Renal cortex interstitium (tissue), 11 donors: ENCODE results near the gene TAB2. TPM values are rescaled to one million over a fixed set of nuclear protein-coding genes. Genes with fewer than 3 reads are reported as not detected.
A peak's percentile ranks its signal among the peaks of the same experiment; 100 is the strongest.
"Not testable (repeated sequence)": the region's sequence is repeated elsewhere in the genome, so short reads cannot be mapped to it uniquely, and the experiment has no call there.

Source experiments
- DNase-seq, 11 donors: peaks; one replicate each; pipeline ENCODE4 v3.0.0-alpha.2; 2013; ENCODE audit warnings: low read depth in 9 of 11, low spot score in 4 of 11; ENCODE audit errors: extremely low read depth in 1 of 11
- polyA plus RNA-seq, 3 donors: library from polyadenylated mRNA; unstranded; fragments of 120-200 nt; gene quantifications; one replicate each; pipeline ENCODE4 v1.2.1, GENCODE V29; 2013; ENCODE audit not compliant: insufficient read length in 3 of 3

The TAB2 gene
- polyA plus RNA-seq, 3 donors: 82.6 to 111 (median 91.1) TPM

DNA sequence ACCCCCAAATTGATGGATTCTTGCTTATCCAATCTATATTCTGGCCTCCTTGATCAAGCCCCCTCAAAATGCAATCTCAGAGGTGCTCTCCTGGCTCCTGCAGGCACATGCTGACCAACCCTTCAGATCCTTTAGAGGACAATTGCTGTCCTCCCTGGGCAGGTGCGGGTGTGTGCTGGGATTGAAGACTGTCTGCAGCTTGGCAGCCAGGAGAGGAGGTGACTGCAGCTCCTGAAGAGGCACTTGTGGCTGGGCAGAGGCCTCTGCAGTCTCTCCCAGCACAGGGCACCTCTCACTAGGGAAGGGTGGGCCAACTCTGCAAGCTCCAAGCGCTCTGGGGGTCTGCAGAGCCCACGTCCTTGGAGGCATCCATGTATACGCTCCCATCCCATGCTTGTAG is 111.1 kb downstream of the TAB2 start:
- no peak for DNase-seq

DNA sequence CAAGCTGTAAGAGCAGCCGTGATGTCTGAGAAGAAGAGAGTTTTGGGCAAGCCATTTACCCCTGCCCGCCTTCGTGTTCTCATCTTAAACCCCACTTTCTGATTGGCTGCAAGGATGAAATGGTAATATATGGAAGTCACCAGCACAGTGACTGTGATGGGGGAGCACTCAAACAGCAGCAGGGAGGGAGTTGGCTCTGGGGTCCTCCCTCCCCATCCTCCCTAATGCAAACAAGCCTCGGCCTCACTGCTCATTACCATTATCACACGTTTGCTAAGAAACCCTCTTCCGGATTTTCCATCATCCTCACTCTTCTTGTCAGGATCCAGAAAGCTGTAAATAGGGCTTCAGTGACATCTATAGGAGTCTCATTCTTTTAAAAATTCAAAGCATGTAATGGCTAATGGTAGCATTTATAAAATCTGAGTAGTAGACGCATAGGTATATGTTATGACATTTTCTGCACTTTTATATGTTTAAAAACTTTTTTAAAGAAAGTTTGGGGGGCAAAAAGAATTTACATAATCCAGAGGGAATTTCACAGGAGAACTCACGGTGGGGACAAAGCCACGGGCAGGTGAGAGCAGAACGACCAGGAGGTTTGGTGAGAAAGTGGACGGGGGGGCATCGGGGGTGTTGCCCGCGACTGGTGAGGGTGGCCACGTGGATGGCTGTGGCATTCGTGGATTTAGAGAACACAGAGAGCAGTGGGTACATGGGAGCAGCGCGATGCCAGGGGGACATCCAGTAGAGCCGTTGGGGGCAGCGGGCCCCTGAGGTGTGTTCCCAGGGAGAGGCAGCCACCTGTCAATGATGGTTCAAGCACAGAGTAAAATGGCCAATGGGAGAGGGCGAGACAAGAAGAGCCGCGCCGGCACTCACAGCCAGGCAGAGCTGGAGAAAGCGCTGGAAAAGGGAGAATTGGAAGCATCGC is 112.2 kb downstream of the TAB2 start:
- no peak for DNase-seq

DNA sequence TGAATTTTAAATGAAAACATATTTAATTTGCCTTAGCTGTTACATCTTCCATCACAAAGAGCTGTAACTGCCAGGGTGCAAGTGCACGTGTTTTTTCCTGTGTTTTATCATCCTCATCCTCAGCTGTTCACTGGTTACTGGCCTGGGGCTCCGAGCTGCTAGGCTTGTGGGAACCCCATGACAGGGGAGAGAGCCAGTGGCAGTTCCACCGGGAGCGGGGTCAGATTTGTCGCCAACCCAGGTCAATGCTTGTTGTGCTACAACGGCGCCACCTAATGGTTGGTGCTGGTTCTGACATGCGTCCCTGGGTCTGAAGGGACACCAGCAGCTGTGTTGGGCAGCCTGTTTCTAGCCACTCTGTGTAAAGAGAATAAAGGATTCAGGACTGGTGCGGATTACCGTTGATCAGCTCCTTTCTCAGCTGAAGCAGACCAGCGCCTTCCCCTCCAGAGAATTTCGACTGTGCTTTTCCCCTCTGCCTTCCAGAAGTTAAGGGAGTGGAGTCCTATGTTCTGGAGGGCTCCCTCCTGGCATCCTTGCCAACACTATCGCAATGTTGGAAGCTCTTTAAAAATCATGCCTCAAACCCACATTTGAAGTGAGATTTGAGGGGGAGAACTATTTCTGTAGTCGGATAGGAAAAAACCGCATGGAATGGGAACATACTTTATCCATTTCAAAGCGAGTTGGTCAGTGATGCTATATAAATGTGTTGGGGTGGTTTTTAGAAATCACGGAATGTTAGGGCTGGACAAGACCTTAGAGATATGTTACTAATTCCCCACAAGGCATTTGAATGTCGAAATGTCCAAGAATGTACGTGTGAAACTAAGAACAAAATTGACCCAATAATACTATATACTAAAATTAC is 114.6 kb downstream of the TAB2 start:
- peak; percentile 66 to 80 (median 74) for DNase-seq

DNA sequence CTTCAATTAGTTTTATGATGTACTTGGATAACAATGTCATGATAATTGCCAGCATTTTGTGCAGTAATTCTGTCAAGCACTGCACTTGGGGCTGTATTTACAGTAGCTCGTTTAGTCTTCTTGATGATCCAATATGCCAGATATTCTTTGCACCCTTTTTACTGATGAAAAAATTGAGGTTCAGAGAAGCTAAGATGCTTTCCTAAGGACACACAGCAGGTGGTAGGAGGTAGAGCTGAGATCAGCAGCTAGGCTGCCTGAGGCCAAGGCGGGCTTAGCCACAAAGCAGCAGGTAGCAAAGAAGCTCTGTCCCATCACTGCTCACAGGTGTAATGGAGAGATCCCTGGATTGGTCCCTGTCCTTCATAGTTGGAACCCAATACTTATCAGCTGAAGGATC is 115.9 kb downstream of the TAB2 start:
- DNase-seq: no peak

DNA sequence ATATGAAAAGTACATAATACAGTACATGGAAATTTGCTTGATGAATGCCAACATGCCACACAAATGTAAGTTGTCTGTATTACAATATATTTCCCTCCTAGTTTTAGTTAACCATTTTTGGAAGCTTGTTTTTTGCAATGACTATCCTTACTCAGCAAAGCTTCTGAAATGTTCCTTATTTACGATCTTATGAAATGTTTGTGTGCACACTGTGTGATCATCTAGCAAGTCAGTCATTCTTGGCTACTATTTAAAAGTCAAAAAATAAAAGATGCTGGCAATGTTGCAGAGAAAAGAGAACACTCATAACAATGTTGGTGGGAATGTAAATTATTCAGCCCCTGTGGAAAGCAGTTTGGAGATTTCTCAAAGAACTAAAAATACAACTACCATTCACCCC is 116.4 kb downstream of the TAB2 start:
- no peak for DNase-seq

DNA sequence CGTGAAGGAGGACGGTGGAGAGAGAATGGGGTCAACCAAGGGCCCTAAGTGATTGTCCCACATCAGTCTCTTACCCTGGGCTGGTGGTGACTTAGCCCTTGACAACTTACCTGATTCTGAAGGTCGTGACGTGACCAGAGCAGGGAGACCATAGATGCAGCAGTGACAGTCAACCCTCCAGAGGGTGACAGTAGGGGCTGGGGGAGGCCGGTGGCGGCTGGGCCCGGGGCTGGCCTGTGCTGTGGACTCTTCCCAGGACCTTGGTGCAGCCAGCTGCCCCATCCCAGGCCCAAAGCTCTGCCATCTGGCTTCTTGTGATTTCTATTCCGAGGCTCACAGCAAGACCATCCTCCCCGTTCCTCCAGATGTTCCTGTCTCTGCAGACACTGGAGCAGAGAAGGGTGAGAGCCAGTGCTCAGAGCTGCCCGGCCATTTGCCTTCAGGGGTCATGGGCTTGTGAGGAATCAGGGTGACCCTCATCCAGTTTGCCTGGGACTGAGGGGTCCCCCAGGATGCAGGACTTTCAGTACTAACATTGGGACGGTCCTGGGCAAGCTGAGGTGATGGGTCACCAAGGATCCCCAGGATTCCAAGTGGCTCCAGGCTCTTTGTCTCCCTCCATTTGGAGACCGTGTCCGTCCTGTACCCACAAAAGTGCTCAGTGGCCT is 118.5 kb downstream of the TAB2 start:
- DNase-seq: no peak

DNA sequence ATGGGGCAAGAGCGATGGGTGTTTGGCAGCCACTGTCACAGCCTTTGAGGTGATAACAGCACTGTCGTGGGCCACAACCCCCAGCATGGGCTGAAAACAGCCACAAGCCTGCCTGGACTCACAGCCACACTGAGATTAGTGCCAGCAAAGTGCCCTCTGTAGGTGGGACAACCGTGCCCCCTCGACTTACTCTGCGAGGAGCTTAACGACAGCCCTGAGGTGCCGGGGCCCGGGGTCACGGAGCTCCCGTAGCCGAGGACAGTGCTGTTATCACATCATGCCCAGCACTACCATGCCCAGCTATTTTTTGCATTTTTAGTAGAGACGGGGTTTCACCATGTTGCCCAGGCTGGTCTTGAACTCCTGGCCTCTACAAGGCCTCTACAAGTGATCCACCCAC is 119.1 kb downstream of the TAB2 start:
- DNase-seq: no peak

DNA sequence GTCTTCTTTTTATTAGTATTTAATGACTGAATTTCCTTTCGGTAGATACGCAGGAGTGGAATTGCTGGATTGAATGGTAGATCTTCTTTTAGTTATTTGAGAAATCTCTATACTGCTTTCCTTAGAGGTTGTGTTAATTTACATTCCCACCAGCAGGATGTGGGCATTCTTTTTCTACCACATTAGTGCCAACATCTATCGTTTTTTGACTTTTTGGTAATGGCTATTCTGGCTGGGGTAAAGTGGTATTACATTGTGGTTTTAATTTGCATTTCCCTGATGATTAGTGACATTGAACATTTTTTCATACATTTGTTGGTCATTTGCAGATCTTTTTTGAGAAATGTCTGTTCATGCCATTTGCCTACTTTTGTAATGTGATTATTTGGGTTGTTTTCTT is 119.7 kb downstream of the TAB2 start:
- DNase-seq: no peak

DNA sequence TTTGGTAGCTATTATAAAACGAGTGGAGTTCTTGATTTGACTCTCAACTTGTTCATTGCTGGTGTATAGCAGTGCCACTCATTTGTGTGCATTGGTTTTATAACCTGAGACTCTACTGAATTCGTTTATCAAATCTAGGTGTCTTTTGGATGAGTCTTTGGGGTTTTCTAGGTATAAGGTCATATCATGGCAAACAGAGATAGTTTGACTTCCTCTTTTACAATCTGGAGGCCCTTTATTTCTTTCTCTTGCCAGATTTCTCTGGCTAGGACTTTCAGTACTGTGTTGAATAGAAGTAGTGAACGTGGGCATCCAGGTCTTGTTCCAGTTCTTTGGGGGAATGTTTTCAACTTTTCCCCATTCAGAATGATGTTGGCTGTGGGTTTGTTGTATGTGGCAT is 121.3 kb downstream of the TAB2 start:
- DNase-seq: no peak

DNA sequence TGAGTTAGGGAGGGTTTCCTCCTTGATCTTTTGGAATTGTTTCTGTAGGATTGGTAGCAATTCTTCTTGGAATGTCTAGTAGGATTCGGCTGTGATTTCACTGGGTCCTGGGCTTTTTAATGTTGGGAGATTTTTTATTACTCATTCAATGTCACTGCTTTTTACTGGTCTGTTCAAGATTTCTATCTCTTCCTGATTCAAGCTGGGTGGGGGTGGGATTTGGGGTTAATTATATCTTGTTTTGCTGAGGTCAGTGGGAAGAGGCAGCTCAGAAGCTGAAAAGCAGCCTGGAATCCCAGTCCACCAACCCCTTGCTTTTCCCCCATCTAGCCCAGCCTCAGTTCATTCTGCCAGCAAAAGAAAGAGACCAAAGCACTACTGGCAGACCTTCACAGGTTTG is 122.1 kb downstream of the TAB2 start:
- no peak for DNase-seq

DNA sequence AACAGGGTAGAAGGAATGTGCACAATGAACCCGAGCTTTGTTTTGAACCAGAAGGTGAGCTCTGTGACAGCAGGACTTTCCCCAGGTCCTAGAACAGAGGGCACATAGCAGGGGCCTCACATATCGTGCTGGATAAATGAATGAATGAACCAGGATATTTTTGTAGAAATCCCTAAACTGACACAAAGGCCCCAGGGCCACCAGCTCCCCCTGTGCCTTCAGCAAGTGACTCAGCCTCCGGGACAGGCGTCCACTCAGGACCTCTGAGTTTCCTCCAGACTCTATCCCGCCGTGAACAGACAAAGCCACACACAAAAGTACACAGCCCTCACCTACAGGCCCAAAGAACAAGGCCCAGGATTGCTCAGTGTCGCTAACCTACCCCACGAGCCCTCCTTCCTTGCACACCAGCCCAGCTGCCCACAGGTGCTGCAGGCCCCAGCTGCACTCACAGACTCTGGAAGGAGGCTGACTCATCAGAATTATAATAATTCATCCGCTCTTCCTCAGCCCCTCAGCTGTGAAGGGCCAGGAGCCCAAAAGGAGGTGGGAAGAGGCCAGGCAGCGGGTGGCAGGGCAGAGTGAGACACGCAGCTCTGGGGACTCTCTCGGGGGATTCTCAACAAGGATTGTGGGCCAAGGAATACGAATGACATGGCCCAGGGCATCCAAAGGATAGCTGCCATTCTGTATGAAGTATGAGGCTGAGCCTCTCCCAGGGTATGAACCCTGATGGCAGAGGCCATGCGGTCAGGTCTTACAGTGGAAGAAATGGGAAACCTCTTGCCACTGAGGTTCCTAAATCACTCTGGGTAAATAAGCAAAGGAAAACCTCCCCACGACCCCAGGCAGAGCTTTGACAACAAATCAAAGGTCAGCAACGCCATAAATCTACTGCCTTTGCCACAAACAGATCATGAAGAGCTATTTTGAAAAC is 123.5 kb downstream of the TAB2 start:
- no peak for DNase-seq

DNA sequence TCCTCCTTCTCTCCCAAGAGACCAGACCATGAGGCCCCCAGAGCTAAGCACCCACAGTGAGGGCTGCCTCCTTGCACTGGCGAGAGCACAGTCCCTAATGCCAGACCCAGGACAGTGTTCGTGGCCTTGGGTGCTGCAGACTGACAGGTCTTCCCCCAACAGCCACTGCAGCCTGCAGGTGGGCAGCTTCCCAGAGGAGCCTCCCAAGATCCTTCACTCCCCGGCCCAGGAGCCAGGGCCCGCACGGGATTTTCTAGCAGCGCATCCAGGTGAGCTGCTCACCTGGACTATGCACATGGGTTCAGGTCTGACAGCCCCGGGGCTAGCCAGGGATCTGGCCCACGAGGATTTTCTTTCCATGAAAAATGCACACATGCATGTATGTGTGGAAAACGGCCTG is 124.2 kb downstream of the TAB2 start:
- DNase-seq: no peak

DNA sequence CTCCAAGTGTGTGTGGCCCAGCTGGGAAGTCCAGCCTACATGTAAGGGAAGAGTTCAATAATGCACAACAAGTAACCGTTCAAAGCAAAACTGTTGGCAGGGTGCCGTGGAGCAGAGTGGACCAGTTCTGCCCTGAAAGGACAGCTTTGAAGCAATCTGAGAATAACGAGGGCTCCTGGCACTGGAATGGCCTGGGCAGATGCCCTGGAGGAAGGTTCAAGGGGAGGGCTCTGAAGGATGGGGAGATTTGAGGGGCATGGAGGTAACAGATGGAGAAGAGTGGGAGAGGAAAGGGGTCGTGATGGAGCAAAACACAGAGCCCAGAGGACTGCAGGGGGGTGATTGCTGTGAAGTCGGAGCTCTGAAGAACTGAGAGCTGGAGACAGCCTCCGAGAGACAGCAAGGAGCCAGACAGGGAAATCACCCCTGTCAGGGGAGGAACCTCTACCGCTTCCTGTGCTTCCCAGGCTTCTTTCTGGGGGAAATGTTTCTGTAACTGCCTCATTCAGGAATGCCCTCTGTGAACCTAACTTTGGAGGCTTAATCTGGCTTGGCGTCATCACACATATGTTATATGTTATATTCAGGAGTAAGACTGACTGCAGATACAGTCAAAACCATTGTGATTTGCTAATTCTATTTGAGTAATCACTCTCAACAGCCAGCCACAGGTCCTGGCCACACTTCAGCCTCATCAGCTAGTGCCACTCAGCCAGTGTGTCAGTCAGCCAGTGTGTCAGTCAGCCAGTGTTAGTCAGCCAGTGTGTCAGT is 126.1 kb downstream of the TAB2 start:
- no peak for DNase-seq

DNA sequence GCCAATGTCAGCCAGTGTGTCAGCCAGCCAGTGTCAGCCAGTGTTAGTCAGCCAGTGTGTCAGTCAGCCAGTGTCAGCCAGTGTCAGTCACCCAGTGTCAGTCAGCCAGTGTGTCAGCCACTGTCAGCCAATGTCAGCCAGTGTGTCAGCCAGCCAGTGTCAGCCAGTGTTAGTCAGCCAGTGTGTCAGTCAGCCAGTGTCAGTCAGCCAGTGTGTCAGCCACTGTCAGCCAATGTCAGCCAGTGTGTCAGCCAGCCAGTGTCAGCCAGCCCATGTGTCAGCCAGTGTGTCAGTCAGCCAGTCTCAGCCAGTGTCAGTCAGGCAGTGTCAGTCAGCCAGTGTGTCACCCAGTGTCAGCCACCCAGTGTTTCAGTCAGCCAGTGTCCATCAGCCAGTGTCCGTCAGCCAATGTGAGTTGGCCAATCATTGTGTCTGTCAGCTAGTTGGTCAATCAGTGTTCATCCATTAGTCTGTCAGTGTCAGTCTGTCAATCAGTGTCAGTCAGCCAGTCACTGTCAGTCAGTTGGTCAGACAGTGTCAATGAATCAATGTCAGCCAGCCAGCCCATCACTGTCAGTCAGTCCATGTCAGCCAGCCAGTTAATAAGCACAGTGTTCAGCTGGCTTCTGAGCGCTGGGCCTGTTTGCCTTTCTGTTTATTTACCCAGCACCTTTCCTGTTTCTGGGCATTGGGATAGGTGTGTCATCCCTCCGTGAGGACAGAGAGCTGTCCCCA is 127.0 kb downstream of the TAB2 start:
- DNase-seq: not testable (repeated sequence)

DNA sequence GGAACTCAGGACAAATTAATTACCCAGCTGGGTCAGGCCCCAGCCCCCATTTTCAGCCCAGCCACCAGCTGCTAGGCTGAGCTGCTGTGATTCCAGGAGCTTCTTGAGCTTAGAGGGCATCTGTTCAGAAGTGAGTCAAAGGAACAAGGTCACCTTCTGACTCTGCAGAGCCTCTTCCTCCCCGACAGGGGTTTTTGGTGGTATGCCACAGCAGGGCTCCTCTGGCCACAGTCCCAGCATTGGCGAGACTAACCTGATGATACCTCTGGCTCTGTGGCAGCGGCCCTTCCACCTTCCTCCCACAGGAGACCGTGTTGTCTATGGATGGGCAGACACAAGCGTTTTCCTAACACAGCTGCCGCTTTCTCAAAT is 127.6 kb downstream of the TAB2 start:
- DNase-seq: no peak

DNA sequence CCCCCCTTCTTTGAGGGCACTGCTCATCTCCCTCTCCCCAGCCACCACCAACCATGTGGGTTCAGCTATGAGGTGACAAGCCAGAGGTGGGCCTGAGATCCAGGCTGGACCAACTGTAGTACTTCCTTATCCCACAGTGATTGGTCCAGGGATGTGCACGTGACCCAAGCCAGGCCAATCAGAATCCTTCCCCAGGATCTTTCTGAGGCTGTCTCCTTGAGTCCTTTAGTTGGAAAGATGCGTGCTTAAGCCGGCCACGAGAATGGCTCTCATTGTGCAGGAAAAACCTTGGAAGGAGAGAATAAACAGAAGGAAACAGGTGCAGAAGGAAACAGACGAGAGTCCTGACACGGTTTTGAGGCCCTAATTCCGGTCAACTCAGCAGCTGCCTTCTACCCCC is 128.1 kb downstream of the TAB2 start:
- no peak for DNase-seq

DNA sequence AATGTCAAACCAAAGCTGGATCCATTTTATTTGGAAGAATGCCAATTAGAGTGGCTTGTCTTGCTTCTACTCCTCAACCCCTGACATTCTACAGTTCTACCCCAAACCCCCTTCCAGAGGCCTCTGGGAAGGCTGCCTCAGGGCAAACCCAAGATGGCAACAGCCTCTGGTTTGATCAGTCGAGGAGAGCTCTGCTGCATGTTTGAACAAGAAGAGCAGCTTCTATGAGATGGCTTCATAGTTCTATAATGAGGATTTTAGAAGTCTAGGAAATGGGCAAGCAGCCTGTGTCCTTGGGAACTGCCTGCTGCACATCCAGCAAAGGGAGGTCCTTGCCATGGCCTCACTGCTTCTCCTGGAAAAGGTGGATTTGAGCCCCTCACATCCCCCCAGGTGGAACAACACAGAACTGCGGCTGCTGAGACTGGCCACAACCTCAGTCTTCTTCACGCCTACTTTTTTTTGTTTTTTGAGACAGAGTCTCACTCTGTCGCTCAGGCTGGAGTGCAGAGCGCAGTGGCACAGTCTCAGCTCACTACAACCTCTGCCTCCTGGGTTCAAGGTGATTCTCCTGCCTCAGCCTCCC is 129.4 kb downstream of the TAB2 start:
- no peak for DNase-seq
